Fibroblast of lung (primary cell): ENCODE data around the gene C5orf34. TPM values are rescaled to one million over a fixed set of nuclear protein-coding genes. Genes with fewer than 3 reads are reported as not detected.

Experiments used
- DNase-seq, 2 donors: peaks; one replicate each; pipeline versions ENCODE4 v3.0.0 to v3.0.0-alpha.2; 2010; ENCODE audit warnings: low read depth in 2 of 2
- H2AFZ ChIP-seq: 2 replicates; pipeline ENCODE4 v1.5.1; 2012; ENCODE audit warnings: low read length, control low read depth, inconsistent platforms
- H3K27ac ChIP-seq: 2 replicates; pipeline ENCODE4 v1.5.1; 2011; ENCODE audit warnings: low read length, control low read depth; ENCODE audit not compliant: insufficient read depth
- H3K27me3 ChIP-seq: 2 replicates; pipeline ENCODE4 v1.5.1; 2011; ENCODE audit warnings: mild to moderate bottlenecking, low read length; ENCODE audit not compliant: control insufficient read depth, insufficient read depth
- H3K36me3 ChIP-seq: 2 replicates; pipeline ENCODE4 v1.5.1; 2011; ENCODE audit warnings: low read length; ENCODE audit not compliant: control insufficient read depth, insufficient read depth
- H3K4me1 ChIP-seq: 2 replicates; pipeline ENCODE4 v1.5.1; 2011; ENCODE audit warnings: low read length; ENCODE audit not compliant: control insufficient read depth, insufficient read depth; ENCODE audit errors: extremely low read depth
- H3K4me2 ChIP-seq: 2 replicates; pipeline ENCODE4 v1.5.1; 2011; ENCODE audit warnings: low read length, control low read depth; ENCODE audit not compliant: insufficient read depth; ENCODE audit errors: extremely low read depth
- H3K4me3 ChIP-seq, 4 experiments: fragments of 200-600 bp in 1 of 4; sonication (generic) in 1 of 4; replicated peaks in 1 of 4; 2 replicates each; pipeline ENCODE4 v1.5.1; 2011 to 2016; ENCODE audit warnings: low read length in 4 of 4, low read depth in 3 of 4, mild to moderate bottlenecking in 3 of 4, control low read depth in 2 of 4, inconsistent platforms in 1 of 4, mixed read lengths in 1 of 4; ENCODE audit not compliant: insufficient read depth in 1 of 4; ENCODE audit errors: control extremely low read depth in 1 of 4
- H3K79me2 ChIP-seq: 2 replicates; pipeline ENCODE4 v1.5.1; 2012; ENCODE audit warnings: mild to moderate bottlenecking, low read length, inconsistent platforms; ENCODE audit not compliant: control insufficient read depth, insufficient read depth
- H3K9ac ChIP-seq: 2 replicates; pipeline ENCODE4 v1.5.1; 2011; ENCODE audit warnings: mild to moderate bottlenecking, low read length, control low read depth; ENCODE audit not compliant: insufficient read depth
- H3K9me3 ChIP-seq: 2 replicates; pipeline ENCODE4 v1.5.1; 2012; ENCODE audit warnings: low read depth, low read length; ENCODE audit not compliant: control insufficient read depth, insufficient read depth
- H4K20me1 ChIP-seq: 2 replicates; pipeline ENCODE4 v1.5.1; 2011; ENCODE audit warnings: low read length; ENCODE audit not compliant: control insufficient read depth, insufficient read depth; ENCODE audit errors: extremely low read depth
- CTCF ChIP-seq, 2 donors: IDR thresholded peaks in 1 of 2; conservative IDR thresholded peaks in 1 of 2; 1 replicate in 1 of 2; 2 replicates in 1 of 2; pipeline ENCODE4 v1.5.1; 2011 to 2012; ENCODE audit warnings: low read length in 2 of 2, control low read depth in 1 of 2, inconsistent platforms in 1 of 2, low read depth in 1 of 2, mild to moderate bottlenecking in 1 of 2
- EZH2 ChIP-seq: IDR thresholded peaks from 2 replicates; pipeline ENCODE4 v1.5.1; 2012; ENCODE audit warnings: low read length, control low read depth, mild to moderate bottlenecking; ENCODE audit errors: missing control alignments
- polyA plus RNA-seq, 2 donors: library from polyadenylated mRNA; depleted of rRNA in 1 of 2; stranded (reverse) in 1 of 2; unstranded in 1 of 2; fragments of >200 nt; gene quantifications; 2 replicates each; pipeline ENCODE4 v1.2.1, GENCODE V29; 2011 to 2012; ENCODE audit warnings: missing spikeins in 1 of 2
- total RNA-seq: library from RNA; depleted of rRNA; stranded (reverse); fragments of >200 nt; gene quantifications from 2 replicates; pipeline ENCODE4 v1.2.1, GENCODE V29; 2014

C5orf34 gene
- total and polyA plus RNA-seq, 2 donors (not counting 1 experiment from before 2014, with no cell fraction given), result 2.9 to 4.1 TPM

- H3K9ac ChIP-seq, result no peak overlapping the region
- no peak for DNase-seq
Observed at GRCh38 chr5:43530648-43531047, 15.7 kb upstream of the C5orf34 start.

GRCh38 chr5:43523662-43524072, 8.7 kb upstream of the C5orf34 start:
- Histone ChIP-seq H3K27me3 (no peaks in the 10 kb centered on the region), H3K4me2 (no peak overlapping the region), H2AFZ (no peak overlapping the region), H3K9ac (no peak overlapping the region), H4K20me1 (no peaks in the 10 kb centered on the region), H3K4me3 (no peak overlapping the region), H3K79me2 (no peaks in the 10 kb centered on the region), H3K9me3 (no peaks in the 10 kb centered on the region), H3K36me3 (peaks cover 1% of the 10 kb centered on the region), H3K4me1 (no peaks in the 10 kb centered on the region), H3K27ac (no peak overlapping the region)
- DNase-seq, result peak in 1 of 2 donors; percentile 39
- TF ChIP-seq EZH2 (no peak), CTCF (conservative IDR thresholded peaks at IDR 0.05 in 1 of 2, IDR thresholded peaks at IDR 0.05 in 1 of 2; ENCODE audit: low read depth in 1 of 2, low read length in 2 of 2) (no peak)

More at GRCh38 chr5:43530648-43531047, 15.7 kb upstream of the C5orf34 start:
- H4K20me1 ChIP-seq, result no peaks in the 10 kb centered on the region
- no peak overlapping the region for H3K27ac ChIP-seq
- no peaks in the 10 kb centered on the region for H3K27me3 ChIP-seq
- no peak overlapping the region for H3K4me3 ChIP-seq
- no peaks in the 10 kb centered on the region for H3K4me1 ChIP-seq
- peaks cover 3% of the 10 kb centered on the region for H3K36me3 ChIP-seq
- no peaks in the 10 kb centered on the region for H3K9me3 ChIP-seq
- no peak overlapping the region for H3K4me2 ChIP-seq
- H3K79me2 ChIP-seq, result no peaks in the 10 kb centered on the region
- no peak for TF ChIP-seq EZH2
- no peak for TF ChIP-seq CTCF (conservative IDR thresholded peaks at IDR 0.05 in 1 of 2, IDR thresholded peaks at IDR 0.05 in 1 of 2; ENCODE audit: low read depth in 1 of 2, low read length in 2 of 2)
- H2AFZ ChIP-seq, result no peak overlapping the region

- H2AFZ ChIP-seq, result no peak overlapping the region
- H3K36me3 ChIP-seq, result peaks cover 1% of the 10 kb centered on the region
- DNase-seq, result no peak
- no peak overlapping the region for H3K4me2 ChIP-seq
- no peak overlapping the region for H3K9ac ChIP-seq
- no peaks in the 10 kb centered on the region for H4K20me1 ChIP-seq
- no peak overlapping the region for H3K4me3 ChIP-seq
- no peak overlapping the region for H3K27ac ChIP-seq
- no peaks in the 10 kb centered on the region for H3K9me3 ChIP-seq
- no peaks in the 10 kb centered on the region for H3K27me3 ChIP-seq
- TF ChIP-seq CTCF (conservative IDR thresholded peaks at IDR 0.05 in 1 of 2, IDR thresholded peaks at IDR 0.05 in 1 of 2; ENCODE audit: low read depth in 1 of 2, low read length in 2 of 2), result no peak
- no peaks in the 10 kb centered on the region for H3K79me2 ChIP-seq
- no peaks in the 10 kb centered on the region for H3K4me1 ChIP-seq
Observed at GRCh38 chr5:43520615-43521014, 5.7 kb upstream of the C5orf34 start.
